GM13976 (cell line): ENCODE data around the gene SEC16B.
"Not testable (repeated sequence)": the region's sequence is repeated elsewhere in the genome, so short reads cannot be mapped to it uniquely, and the experiment has no call there.

ENCODE experiments used
- DNase-seq: peaks from one replicate; pipeline ENCODE4 v3.0.0; 2012; ENCODE audit warnings: low spot score
- CTCF ChIP-seq: IDR thresholded peaks from 2 replicates; pipeline ENCODE4 v1.5.1; 2012; ENCODE audit warnings: borderline replicate concordance, mild to moderate bottlenecking; ENCODE audit not compliant: insufficient read depth; ENCODE audit errors: extremely low read depth, missing control alignments, control extremely low read depth
- in situ Hi-C: fragments of 300-500 bp; cut with MboI; formaldehyde crosslinking; loops from one replicate; pipeline ENCODE4 v1.12.0; 2022; ENCODE audit warnings: low sequenced_read_pairs, mixed read lengths, inconsistent platforms; ENCODE audit not compliant: unreplicated experiment

Gene SEC16B

GRCh38 chr1:177995369-177995768, 25.5 kb upstream of the SEC16B start:
- in situ Hi-C loops, result no loop called here
- no peak for TF ChIP-seq CTCF
- DNase-seq, result no peak

GRCh38 chr1:177986281-177986680, 16.4 kb upstream of the SEC16B start:
- DNase-seq, in situ Hi-C loops: not testable (repeated sequence)

GRCh38 chr1:177984761-177985160, 14.9 kb upstream of the SEC16B start:
- TF ChIP-seq CTCF, result no peak
- no peak for DNase-seq
- in situ Hi-C loops, result no loop called here

GRCh38 chr1:177984136-177984525, 14.3 kb upstream of the SEC16B start:
- in situ Hi-C loops, result no loop called here
- no peak for TF ChIP-seq CTCF
- no peak for DNase-seq

GRCh38 chr1:177983482-177984135, 13.8 kb upstream of the SEC16B start:
- in situ Hi-C loops, result no loop called here
- no peak for TF ChIP-seq CTCF
- no peak for DNase-seq

GRCh38 chr1:177983077-177983476, 13.2 kb upstream of the SEC16B start:
- DNase-seq, result no peak
- no peak for TF ChIP-seq CTCF
- in situ Hi-C loops, result no loop called here

- DNase-seq, result no peak
- in situ Hi-C loops, result no loop called here
Measured at GRCh38 chr1:177981200-177981599, 11.3 kb upstream of the SEC16B start.

More at GRCh38 chr1:177981200-177981599, 11.3 kb upstream of the SEC16B start:
- TF ChIP-seq CTCF, result no peak
